GM18873 (cell line): ENCODE measurements around the gene ULK1.
"Not testable (repeated sequence)": the region's sequence is repeated elsewhere in the genome, so short reads cannot be mapped to it uniquely, and the experiment has no call there.

ENCODE experiments used
- ATAC-seq: cut with Tn5 transposase; IDR thresholded peaks from one replicate; pipeline ENCODE4 v1.9.1; 2021; ENCODE audit warnings: mild to moderate bottlenecking, moderate library complexity, moderate number of reproducible peaks; ENCODE audit not compliant: unreplicated experiment, low FRiP score

ULK1 gene

DNA sequence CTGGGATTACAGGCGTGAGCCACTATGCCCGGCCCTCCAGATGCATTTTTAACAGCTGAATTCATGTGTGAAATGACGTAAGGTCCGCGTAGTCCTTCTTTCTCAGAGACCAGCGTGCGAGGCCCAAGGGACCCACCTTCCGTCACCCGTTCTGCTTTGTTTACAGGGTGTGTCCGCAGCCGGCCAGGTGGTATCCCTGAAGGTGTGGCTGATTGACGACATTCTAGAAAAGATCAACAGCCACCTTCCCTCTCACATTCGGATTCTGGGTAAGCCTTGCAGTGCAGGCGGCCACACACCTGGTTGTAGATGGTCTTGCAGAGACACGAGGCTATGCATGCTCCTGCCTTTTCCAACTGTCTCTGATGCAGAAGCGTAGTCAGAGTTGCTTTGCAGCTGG is 44.6 kb downstream of the ULK1 start:
- ATAC-seq = no peak

DNA sequence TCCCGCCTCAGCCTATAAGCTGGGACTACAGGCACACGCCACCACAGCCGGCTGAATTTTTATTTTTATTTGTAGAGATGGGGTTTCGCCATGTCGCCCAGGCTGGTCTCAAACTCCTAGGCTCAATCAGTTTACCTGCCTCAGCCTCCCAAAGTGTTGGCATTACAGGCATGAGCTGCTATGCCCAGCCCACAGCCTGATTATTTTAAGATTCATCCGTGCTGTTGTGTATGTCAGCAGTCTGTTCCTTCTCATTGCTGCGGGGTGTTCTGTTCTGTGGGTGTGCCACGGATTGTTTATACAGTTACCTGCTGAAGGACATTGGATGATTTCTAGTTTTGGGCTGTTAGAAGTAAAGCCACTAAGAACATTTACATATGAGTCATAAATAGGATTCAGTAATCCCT is 45.7 kb downstream of the ULK1 start:
- no peak for ATAC-seq

- ATAC-seq = no peak
These were observed 46.9 kb downstream of the ULK1 start for GRCh38 chr12:131941116-131941986.

- no peak for ATAC-seq
These were observed 47.5 kb downstream of the ULK1 start for GRCh38 chr12:131941987-131942341.

DNA sequence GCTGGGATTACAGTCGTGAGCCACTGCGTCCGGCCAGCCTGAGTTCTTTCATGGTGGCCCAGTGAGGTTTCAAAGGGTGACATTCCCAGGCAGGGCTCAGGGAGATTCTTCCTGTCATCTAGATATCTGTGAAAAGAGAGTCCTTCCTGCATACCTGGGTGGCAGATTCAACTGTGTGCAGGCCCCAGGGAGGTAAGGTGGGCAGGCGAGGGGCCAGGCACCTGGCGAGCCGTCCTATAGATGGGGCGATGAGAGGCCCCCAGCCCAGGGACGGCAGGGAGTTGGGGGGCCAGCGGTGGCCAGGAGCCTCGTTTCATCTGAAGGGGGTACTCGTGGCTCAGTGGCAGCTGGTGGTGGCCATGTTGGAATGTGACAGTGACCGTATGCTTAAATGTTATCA is 48.2 kb downstream of the ULK1 start:
- ATAC-seq = no peak

DNA sequence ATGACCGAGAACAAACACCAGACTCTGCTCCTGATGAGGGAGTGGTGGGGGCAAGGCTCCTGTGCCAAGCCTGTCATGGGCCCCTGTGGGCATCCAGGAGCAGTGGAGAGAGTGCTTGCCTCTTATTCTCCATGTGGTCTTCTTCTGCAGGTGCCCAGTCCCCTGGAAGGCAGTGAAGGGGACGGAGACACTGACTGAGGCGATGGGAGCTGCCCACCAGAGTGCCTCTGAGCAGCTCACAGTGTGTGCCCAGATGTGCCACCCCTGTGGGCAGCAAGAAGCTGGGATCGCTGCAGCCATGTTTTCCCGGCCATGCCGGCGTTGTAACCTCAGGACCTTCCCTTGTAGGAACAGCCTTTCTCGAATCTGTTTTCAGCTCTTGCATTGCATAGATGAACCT is 49.0 kb downstream of the ULK1 start:
- no peak for ATAC-seq

DNA sequence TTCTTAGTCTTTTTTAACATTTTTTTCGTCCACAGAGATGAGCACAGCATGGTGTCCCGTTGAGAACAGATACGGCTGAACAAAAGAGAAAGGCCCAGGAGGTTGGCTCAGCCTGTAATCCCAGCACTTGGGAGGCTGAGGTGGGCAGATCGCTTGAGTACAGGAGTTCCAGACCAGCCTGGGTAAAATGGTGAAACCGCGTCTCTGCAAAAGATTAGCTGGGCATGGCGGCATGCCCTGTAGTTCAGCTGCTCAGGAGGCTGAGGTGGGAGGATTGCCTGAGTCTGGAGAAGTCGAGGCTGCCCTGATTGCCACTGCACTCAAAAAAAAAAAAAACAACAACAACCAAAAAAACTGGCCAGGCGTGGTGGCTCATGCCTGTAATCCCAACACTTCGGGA is 49.5 kb downstream of the ULK1 start:
- ATAC-seq = no peak

GRCh38 chr12:131944601-131945251 is 50.3 kb downstream of the ULK1 start:
- no peak for ATAC-seq

DNA sequence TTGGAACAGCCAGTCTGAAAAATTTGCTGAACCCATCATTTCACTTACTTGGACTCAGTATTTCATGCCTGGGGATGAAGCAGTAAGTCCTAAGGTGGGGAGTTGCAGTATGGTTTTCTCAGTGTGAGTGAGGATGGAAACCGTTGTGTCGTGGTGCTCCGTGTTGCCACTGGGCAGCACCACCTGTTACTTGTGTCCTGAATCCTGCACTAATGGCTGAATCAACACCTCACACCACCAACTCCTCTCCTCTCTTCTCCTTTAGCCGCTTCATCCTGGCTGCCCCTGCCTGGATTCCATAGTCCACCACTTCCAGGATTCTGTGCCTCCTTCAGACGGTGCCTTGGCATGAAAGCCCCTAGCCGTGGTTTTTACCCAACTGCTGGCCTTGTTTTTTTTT is 52.3 kb downstream of the ULK1 start:
- ATAC-seq = no peak

DNA sequence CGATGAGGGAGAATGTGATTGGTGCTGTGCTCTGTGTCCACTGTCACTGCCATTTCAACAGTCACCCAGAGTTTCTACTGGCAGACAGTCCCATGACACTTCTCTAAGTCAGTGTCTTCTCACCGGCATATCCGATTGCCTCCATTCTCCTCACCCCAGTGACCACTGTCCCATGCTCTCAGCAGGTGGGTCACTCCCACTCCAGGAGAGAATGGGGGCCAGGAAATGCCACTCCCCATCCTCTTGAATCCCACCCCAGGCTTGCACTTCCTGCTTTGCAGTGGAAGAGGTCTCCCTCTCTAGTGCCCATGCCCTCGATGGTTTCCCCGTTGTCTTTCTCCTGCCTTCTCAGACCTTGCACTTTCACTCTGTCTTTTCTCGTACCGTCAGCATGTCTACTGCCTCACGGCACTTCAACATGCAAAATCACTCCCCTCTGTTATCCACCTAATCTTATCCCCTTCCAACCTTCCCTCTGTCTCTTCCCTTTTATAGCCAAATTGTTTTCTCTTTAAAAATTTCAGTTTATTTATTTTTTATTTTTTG is 53.1 kb downstream of the ULK1 start:
- no peak for ATAC-seq

DNA sequence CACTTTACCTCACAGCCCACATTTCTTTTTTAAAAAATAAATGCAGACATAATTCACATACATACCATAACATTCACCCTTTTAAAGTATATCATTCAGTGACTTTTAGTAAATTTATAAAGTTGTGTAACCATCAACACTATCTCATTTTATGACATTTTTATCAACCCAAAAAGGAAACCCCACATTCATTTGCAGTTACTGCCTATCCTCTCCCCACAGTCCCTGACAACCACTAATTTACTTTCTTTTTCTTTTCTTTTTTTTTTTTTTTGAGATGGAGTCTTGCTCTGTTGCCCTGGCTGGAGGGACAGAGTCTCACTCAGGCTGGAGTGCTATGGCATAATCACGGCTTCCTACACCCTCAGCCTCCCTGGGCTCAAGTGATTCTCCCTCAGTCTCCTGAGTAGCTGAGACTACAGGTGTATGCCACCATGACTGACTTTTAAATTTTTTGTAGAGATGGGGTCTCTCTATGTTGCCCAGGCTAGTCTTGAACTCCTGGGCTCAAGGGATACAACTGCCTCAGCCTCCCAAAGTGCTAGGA is 53.8 kb downstream of the ULK1 start:
- ATAC-seq = no peak

GRCh38 chr12:131948713-131949430 is 54.5 kb downstream of the ULK1 start:
- ATAC-seq = not testable (repeated sequence)

GRCh38 chr12:131949431-131950181 is 55.2 kb downstream of the ULK1 start, which contains the start of gene EP400:
TSS of gene EP400 (plus strand) at chr12:131949942. CDS start at chr12:131960620, 10,678 bp downstream.
- peak; percentile 47 for ATAC-seq

DNA sequence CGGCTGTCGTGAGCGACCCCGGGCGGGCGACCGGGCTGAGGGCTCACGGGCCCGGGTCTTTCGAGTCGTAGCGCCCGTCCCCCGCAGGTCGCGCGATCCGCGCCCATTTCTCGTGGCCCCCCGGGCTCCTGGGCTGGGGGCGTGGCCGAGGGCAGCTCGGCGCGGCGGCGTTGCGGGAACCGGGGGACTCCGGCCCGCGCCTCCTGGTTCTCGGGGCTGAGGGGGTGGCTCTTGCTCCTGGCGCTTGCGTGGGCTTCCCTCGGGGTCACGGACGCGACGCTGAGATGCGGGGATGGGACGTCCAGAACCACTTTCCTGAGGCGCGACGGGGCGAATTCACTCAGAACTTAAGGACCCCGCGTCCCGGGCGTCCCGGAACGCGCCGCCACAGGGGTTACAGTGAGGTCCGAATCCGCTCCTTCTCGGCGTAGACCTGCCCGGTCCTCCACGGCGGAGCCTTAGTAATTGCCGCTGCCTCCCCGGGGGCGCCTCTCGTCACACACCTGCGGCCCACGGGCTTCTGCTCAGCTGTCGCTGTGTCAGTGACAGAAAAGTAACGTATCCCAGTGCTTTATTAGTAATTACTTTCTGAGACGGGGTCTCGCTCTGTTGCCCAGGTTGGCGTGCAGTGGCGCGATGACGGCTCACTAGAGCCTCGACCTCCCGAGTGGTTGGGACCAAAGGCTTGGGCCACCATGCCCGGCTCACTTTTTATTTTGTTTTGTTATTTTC is 55.9 kb downstream of the ULK1 start:
- ATAC-seq = peak; percentile 27

DNA sequence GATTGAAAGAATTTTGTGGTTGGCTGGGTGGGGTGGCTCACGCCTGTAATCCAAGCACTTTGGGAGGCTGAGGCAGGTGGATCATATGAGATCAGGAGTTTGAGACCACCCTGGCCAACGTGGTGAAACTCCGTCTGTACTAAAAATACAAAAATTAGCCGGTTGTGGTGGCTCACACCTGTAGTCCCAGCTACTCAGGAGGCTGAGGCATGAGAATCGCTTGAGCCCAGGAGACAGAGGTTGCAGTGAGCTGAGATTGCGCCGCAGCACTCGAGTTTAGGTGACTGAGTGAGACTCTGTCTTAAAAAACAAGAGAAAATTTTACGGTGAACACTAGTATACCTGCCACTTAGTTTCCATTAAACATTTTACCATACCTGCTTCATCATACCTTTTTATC is 59.4 kb downstream of the ULK1 start:
- ATAC-seq = not testable (repeated sequence)

DNA sequence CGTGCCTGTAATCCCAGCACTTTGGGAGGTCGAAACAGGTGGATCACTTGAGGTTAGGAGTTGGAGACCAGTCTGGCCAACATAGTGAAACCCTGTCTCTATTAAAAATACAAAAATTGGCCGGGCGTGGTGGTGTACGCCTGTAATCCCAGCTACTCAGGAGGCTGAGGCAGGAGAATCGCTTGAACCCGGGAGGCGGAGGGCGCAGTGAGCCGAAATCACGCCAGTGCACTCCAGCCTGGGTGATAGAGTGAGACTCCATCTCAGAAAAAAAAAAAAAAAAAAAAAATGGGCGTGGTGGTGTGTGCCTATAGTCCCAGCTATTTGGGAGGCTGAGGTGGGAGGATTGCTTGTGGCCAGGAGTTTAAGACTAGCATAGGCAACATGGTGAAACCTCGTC is 60.0 kb downstream of the ULK1 start:
- ATAC-seq = not testable (repeated sequence)

DNA sequence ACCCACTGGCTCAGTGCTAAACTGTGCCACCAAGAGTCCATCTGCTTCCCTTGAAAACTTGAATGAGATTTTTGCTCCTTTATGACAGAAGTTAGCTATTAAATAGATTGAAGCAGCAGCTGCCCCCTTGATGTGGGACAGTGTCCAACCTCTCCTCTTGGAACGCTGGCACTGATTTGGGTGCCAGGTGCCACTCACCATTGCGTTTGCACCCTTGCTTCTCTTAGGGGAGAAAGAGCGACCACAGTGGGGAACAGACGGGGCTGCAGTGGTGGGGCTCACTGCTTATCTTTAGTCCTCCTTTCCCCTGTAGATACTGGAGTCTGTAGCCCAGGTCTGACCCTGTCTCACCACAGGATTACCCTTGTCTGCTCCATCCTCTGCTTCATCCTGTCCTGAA is 64.7 kb downstream of the ULK1 start:
- no peak for ATAC-seq

DNA sequence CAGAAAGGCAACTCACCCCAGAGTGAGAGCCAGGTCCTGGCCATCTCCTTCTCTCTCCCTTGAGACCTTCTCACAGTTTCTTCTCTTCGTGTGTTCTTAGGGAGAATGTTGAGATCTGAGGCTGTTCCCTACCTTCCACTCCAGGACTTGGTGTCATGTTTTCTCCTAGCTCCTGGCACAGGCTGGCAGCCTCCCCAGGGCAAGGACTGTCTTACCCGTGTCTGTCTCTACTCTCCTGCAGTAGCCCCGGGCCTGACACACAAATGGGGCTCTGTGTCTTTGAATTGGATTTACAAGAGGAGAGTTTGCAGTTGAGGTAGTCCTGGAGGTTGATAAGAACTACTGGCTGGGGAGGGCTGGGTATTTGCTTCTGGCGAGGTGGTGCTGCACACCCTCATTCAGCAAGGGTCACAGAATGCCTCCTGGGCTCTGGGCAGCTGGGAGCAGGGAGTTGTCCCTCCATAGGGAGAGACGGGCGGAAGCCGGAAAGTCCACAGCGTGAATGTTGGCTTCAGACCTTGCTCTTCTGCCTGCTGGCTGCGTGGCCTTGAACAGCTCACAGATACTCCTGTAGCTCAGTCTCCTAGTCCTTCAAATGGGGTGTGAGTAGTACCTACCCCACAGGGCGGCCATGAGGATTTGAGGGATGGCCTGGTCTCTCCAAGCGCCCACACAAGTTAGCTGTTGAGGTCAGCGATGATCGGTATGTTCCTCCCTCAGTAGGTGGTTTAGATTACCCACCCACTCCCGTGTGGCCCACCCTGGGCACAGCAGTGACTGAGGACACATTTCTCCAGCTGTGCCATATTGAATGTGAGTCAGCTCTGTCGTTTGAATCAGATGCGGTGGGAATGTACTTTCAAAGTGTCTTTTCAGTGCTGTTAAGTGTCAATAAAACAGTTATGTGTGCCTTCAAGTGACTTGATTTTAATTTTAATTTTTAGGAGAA is 65.5 kb downstream of the ULK1 start:
- ATAC-seq = no peak
